Femur (tissue), 1 donor: Measurements from ENCODE around the gene CDC37L1.
A peak's percentile ranks its signal among the peaks of the same experiment; 100 is the strongest.
"Not testable (repeated sequence)": the region's sequence is repeated elsewhere in the genome, so short reads cannot be mapped to it uniquely, and the experiment has no call there.

Source experiments
- DNase-seq: peaks from one replicate; pipeline ENCODE4 v3.0.0-alpha.2; 2017

CDC37L1 gene

GRCh38 chr9:4716163-4716562 lies 36.8 kb downstream of the CDC37L1 start:
- DNase-seq: no peak

- no peak for DNase-seq
These were observed 38.4 kb downstream of the CDC37L1 start for GRCh38 chr9:4717815-4718214.

- no peak for DNase-seq
These were observed 39.5 kb downstream of the CDC37L1 start for GRCh38 chr9:4718911-4719310.

- no peak for DNase-seq
These were observed 42.4 kb downstream of the CDC37L1 start for GRCh38 chr9:4721736-4722135.

GRCh38 chr9:4725706-4726442 lies 46.5 kb downstream of the CDC37L1 start:
- no peak for DNase-seq

GRCh38 chr9:4727593-4727992 lies 48.2 kb downstream of the CDC37L1 start:
- DNase-seq: no peak

- DNase-seq: no peak
These were observed 53.5 kb downstream of the CDC37L1 start for GRCh38 chr9:4732890-4733289.

GRCh38 chr9:4734150-4734549 lies 54.8 kb downstream of the CDC37L1 start:
- DNase-seq: no peak

GRCh38 chr9:4738866-4739586 lies 59.7 kb downstream of the CDC37L1 start:
- DNase-seq: no peak

GRCh38 chr9:4739587-4740387 lies 60.4 kb downstream of the CDC37L1 start:
- no peak for DNase-seq

- no peak for DNase-seq
These were observed 60.9 kb downstream of the CDC37L1 start for GRCh38 chr9:4740388-4740637.

GRCh38 chr9:4740638-4741364 lies 61.4 kb downstream of the CDC37L1 start, which contains the start of gene AK3:
Gene AK3 (minus strand): TSS chr9:4741202. CDS start chr9:4741087, 115 bp downstream.
- peak; percentile 94 for DNase-seq

- no peak for DNase-seq
These were observed 62.2 kb downstream of the CDC37L1 start for GRCh38 chr9:4741365-4742089.

- no peak for DNase-seq
These were observed 62.9 kb downstream of the CDC37L1 start for GRCh38 chr9:4742246-4742645.

- DNase-seq: no peak
These were observed 63.9 kb downstream of the CDC37L1 start for GRCh38 chr9:4743131-4743875.

GRCh38 chr9:4746278-4747030 lies 67.1 kb downstream of the CDC37L1 start:
- DNase-seq: no peak

- DNase-seq: no peak
These were observed 69.2 kb downstream of the CDC37L1 start for GRCh38 chr9:4748612-4749011.

GRCh38 chr9:4750023-4750673 lies 70.8 kb downstream of the CDC37L1 start:
- DNase-seq: no peak

GRCh38 chr9:4754530-4754929 lies 75.2 kb downstream of the CDC37L1 start:
- not testable (repeated sequence) for DNase-seq

- DNase-seq: no peak
These were observed 75.7 kb downstream of the CDC37L1 start for GRCh38 chr9:4755026-4755609.
